ENCODE data around the gene CRKL.
"Not testable (repeated sequence)": the region's sequence is repeated elsewhere in the genome, so short reads cannot be mapped to it uniquely, and the experiment has no call there.

Gene CRKL

DNA sequence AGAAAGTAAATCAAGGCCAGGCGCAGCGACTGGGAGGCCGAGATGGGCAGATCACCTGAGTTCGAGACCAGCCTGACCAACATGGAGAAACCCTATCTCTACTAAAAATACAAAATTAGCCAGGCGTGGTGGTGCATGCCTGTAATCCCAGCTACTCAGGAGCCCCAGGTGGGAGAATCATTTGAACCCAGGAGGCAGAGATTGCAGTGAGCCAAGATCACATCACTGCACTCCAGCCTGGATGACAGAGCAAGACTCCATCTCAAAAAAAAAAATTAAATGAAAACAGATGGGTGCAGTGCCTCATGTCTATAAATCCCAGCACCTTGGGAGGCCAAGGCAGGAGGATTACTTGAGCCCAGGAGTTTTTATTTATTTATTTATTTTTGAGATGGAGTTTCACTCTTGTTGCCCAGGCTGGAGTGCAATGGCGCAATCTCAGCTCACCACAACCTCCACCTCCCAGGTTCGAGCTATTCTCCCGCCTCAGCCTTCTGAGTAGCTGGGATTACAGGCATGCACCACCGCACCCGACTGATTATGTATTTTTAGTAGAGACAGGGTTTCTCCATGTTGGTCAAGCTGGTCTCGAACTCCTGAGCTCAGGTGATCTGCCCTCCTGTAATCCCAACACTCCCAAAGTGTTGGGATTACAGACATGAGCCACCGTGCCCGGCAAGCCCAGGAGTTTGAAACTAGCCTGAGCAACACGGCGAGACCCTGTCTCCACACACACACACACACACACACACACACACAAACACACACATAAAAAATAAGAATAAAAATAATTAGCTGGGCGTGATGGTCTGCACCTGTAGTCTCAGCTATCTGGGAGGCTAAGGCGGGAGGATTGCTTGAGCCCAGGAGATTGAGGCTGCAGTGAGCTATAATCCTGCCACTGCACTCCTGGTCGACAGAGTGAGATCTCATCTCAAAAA is 15.8 kb upstream of the CRKL start:
- not testable (repeated sequence) for DNase-seq

DNA sequence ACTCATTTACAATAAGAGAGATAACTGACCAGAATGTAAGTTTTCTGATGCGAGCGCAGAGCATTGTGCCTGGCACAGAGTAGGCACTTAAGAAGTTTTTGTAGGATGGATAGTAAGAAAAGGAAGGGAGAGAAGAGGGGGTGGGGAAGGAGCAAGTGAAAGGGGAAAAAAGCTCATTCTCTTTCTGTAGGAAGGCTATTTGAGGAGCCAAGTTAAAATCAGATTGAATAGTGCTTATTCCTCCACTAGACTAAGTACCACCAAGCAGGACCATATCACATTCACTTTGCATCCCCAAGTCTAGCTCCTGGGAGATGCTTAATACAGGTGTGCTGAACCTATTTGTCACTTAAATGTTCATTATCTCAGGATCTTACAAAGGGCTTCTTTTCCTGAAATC is 14.1 kb upstream of the CRKL start:
- no peak for DNase-seq

DNA sequence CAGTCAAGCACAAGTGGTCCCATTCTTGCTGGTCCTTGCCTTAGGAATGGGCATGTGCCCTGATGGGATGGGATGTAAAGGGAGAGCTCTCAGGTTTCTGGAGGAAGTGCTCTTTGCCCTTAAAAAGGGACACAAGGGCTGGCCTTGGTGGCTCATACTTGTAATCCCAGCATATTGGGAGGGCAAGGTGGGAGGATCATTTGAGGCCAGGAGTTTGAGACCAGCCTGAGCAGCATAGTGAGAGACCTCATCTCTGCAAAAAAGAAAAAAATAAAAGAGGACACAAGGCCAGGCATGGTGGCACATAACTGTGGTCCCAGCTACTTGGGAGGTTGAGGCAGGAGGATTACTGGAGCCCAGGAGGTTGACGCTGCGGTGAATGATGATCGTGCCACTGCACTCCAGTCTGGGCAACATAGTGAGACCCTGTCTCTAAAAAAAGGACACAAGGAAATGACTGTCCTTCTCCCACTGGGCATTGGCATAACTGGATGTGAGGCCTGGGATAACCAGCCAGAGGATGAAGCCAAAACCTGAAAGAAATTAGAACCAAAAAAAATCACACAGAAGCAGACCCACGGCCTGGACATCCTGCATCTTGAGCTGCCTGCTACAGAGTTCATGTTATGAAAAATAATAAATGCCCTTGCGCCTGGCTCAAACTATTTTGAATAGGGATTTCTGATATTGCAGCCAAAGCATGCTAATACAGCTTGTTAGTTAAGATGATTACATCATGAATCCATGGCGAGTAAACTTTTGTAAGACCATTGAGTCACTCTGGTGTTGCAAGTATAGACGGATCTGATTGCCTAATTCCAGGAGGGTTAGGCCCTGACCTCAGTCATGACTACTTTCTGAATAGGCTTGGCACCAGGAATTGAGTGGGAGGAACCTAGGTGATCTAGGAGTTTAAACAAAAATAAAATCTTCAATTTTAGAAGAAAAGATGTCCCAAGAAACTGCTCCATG is 12.9 kb upstream of the CRKL start:
- peak in 1 of 2 donors; percentile 13 for DNase-seq

DNA sequence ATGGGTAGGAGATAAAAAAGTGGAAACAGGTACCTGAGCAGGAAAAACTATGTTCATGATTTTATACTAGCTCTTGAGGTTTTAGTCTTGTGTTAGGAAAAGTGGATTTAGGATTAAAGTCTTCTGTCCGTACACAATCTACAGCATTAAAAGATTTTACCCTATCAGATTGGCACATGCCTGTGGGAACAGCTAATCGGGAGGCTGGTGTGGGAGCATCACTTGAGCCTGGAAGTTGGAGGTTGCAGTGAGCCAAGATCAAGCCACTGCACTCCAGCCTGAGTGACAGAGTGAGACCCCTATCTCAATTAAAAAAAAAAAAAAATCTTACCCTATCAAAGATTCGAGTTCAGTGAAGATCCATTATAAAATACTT is 12.2 kb upstream of the CRKL start:
- DNase-seq = no peak

DNA sequence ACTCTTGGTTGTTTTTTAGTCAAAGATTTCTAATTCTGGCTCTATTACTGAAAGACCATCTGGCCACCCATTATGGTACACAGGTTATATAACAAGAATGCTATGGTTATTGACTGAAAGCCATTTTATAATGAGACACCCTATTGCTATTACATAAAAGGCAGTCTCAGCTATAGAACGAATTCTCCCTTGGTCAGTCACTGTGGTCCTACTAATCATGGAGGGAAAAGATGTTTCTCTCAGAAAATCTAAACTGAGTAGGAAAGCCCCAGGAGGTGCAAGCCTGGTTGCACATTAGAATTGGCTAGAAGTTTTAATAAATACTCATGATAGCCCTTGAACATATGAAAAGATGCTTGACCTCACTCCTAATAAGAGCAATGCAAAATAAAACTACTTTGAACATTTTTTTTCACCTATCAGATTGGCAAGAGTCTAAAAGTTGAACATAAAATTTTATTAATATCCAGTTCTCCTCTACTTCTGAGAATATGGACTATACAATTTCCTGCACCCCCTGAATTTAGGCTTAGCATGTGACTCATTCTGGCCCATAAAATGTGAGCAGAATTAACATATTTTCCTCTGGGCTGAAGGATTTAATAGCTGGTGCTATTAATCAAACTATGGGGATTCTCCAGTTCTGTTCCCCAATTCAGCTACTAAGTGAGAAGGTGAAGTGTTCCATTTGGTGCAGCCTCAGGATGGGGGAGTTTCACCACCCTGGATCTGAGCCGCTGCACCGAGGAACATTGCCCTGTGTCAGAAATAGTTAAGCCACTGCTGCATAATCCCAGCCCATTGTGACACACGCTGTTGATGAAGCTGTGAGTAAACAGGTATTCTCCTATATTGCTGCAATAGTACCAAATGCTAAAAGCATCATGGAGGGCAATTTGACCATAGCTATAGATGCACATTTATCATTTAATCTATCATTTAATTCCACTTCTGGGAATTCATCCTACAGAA is 11.5 kb upstream of the CRKL start:
- DNase-seq = no peak

DNA sequence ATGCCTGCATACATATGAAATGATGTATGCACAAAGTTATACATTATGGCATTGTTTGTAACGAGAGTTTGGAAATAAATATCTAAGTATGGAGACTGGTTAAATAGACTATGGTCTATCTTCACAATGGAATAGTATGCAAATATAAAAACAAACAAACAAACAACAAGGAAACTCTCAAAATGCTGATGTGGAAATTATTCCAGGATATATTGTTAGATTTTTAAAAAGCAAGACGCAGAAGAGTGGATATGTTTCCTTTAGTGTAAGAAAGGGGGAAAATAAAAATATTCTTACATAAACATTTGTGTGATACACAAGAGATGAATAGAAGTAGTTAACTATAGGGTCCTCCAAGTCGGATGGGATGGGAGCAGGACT is 10.8 kb upstream of the CRKL start:
- DNase-seq = no peak

DNA sequence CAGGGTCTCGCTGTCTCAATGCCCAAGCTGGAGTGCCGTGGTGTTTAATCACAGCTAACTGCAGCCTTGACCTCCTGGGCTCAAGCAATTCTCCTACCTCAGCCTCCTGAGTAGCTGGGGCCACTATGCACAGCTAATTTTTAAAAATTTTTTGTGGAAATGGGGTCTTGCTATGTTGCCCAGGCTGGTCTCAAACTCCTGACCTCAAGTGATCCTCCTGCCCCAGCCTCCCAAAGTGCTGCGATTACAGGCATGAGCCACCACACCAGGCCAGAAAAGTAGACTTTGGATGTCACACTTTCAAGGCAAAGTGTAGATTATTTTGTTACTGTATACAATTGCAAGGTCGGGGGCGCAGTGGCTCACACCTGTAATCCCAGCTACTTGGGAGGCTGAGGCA is 8.5 kb upstream of the CRKL start:
- not testable (repeated sequence) for DNase-seq

DNA sequence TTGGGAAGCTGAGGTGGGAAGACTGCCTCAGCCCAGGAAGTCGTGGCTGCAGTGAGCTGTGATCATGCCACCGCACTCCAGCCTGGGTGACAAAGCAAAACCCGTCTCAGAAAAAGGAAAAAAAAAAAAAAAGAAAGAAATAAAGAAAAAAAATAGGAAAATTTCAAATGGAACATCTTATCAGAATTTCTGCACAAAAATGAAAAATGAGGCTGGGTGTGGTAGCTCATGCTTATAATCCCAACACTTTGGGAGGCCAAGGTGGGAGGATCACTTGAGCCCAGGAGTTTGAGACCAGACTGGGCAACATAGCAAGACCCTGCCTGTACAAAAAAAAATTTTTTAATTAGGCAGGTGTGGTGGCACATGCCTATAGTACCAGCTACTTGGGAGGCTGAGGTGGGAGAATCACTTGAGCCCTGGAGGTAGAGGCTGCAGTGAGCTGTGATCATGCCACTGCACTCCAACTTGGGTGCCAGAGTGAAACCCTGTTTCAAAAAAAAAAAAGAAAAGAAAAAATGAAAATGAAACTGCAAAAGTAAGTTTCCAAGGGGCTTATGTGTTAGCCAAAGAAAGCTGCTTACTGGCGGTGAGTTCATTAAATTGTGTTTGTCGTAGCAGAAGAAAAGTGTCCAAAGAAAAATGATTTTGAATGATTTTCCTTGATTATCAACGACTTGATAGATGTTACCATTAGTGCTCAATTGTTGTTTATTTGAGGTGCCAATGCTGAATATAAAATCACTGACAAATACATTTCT is 7.5 kb upstream of the CRKL start:
- no peak for DNase-seq

DNA sequence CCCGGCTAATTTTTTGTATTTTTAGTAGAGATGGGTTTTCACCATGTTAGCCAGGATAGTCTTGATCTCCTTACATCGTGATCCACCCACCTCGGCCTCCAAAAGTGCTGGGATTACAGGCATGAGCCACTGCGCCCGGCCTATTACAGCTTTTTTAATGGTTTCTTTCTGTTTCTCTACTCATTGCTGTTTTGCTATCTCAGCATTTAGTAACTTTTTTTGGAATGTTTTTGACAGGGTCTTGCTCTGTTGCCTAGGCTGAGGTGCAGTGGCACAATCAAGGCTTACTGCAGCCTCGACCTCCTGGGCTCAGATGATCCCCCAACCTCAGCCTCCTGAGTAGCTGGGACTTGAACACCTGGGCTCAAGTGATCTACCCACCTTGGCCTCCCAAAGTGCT is 4.7 kb upstream of the CRKL start:
- no peak for DNase-seq

DNA sequence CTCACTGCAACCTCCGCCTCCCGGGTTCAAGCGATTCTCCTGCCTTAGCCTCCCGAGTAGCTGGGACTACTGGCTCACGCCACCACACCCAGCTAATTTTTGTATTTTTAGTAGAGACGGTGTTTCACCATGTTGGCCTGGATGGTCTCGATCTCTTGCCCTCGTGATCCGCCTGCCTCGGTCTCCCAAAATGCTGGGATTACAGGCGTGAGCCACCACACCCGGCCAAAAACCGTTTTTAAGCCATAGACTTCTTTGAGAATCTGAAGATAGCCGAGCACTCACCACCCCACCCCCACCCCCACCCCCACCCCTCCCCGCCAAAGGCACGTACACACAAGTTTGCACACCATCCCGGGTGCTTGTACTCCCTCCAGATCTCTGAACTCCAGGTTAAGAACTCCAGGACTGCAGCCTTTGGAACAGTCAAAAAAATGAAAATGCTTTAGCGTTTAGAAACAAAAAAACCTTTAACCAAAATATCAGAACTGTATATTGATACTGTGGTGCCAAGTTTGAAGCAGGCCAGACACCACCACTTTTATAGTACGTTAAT is 1.5 kb downstream of the CRKL start:
- no peak for DNase-seq

DNA sequence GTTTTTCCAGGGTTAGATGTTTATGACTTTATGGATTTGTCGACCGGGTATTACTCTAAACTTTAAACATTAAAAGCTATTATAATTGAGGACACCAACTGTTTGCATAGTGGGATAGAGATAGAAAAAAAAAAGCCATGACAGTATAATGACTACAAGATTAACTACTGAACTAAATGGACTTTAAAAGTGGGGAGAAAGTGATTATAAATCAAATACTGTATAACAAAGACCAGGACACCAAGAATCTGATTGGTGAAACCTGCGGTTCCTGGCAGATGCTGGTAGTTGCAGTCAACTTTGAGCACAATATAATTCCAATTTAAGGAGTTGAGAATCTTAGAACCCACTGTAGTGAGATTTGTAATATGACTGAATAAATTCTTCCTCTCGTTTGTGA is 2.5 kb downstream of the CRKL start:
- DNase-seq = no peak

DNA sequence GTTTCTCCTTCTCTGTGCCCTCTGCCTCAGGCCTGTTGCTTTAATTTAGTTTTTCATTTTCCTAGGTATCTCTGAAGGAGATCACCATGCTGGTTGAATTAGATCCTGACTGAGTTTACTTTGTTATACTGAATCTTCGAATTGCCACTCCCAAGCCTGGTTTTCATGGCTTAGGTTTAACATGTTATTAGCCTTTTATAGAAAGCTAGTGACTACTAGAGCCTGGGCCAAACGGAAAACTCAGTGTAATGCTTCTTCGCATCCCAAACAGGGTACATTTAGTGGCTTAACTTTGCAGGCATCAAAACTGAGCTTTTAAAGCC is 3.6 kb downstream of the CRKL start:
- no peak for DNase-seq

DNA sequence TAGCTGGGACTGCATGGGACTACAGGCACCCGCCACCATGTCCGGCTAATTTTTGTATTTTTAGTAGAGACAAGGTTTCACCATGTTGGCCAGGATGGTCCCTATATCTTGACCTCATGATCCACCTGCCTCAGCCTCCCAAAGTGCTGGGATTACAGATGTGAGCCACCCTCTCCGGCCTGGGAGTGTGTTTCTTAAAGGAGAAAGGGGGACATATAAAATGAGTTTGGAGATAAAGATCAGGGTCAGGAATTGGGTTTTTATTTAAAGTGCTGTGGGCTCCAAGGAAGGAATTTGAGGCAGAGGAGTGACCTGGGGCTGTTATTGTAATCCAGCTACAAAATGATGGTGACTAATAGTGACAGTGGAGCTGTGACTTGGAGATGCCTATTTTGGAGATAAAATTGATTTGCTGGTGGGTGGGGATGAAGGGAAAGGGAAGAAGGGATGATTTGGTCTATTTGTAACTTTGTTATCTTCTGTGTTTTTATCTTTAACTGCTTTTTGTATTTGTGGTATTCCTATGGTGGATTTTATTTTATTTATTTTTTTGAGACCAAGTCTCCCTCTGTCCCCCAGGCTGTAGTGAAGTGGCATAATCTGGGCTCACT is 5.0 kb downstream of the CRKL start:
- DNase-seq = no peak

DNA sequence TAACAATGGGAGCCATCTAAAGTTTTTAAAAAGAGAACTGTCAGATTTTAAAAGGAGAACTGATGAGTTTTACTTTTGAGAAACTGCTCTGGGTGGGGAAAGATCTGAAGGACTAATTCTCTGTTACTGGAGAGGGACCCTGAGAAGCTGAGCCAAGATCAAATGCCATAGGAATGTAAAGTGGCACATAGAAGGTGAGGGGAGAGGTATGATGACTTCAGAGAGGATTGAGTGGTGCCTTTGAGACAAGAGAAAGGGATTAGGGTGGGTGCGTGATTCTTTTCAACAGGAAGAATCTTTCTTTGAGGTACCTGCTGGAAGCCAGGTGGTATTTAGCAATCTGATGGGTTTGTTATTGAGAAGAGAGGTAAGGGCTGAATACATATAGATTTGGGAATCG is 9.0 kb downstream of the CRKL start:
- no peak for DNase-seq

DNA sequence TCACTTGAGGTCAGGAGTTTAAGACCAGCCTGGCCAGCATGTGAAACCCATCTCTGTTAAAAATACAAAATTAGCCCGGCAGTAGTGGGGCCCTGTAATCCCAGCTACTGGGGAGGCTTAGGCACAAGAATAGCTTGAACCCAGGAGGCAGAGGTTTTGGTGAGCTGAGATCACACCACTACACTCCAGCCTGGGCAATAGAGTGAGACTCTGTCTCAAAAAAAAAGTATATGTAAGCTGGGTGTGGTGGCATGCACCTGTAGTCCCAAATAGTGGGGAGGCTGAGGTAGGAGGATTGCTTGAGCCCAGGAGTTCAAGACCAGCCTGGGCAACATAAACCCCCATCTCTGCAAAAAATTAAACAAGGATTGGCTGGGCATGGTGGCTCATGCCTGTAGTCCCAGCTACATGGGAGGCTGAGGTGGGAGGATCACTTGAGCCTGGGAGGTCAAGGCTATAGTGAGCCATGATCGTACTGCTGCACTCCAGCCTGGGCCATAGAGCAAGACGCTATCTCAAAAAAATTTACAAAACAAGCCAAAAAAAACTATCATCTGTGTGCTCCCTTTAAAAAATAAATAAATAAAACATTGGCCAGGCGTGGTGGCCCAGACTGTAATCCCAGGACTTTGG is 10.8 kb downstream of the CRKL start:
- no peak for DNase-seq

DNA sequence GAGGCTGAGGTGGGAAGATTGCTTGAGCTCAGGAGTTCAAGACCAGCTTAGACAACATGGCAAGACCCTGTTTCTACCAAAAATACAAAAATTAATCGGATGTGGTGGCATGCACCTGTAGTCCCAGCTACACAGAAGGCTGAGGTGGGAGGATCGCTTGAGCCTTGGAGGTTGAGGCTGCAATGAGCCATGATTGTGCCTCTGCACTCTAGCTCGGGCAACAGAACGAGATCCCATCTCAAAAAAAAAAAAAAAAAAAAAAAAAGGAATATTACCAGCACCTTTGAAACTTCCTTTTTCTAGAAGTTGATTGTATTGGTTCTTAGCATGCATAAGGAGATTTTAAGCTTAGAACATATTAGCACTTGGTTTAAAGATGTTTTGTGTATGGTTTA is 11.4 kb downstream of the CRKL start:
- DNase-seq = no peak

DNA sequence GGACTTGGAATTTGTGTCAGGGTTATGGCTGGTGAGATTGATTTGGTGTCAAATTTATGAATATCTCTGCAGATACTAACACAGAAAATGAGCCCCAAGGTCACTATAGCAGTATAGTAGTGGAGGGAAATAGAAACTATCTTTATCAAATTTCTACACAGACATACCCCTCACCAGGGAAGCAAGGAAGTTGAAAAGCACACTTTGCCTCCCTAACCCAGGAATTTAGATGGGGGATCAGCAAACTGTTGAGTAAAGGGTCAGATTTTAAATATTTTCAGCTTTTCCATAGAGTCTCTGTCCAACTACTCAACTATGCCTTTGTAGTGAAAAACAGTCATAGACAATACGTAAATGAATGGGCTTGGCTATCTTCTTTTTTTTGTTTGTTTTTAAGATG is 12.8 kb downstream of the CRKL start:
- DNase-seq = no peak

DNA sequence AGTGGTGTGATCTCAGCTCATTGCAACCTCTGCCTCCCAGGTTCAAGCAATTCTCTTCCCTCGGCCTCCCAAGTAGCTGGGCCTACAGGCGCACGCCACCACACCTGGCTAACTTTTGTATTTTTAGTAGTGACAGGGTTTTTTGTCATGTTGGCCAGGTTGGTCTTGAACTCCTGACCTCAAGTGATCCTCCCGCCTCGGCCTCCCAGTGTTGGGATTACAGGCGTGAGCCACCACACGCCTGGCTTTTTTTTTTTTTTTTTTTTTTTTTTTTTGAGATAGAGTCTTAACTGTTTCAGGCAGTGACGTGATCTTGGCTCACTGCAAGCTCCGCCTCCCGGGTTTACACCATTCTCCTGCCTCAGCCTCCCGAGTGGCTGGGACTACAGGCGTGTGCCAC is 13.2 kb downstream of the CRKL start:
- not testable (repeated sequence) for DNase-seq

DNA sequence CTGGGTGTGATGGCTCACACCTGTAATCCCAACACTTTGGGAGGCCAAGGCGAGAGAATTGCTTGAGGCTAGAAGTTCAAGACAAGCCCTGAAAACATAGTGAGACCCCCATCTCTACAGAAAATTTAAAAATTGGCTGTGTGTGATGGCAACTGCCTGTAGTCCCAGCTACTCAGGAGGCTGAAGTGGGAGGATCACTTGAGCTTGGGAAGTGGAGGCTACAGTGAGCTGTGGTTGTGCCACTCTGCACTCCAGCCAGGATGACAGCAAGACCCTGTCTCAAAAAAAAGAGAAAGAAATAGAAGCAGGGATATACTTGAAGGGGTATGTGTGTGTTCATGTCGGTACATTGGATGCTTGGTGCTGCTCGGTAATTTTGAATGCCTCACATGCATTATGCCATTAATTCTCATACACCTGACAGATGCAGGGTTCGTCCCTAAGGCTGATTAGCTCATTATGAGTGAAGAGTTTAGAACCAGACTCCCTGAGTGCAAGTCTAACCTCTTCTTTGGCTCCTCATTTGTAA is 14.0 kb downstream of the CRKL start:
- DNase-seq = no peak

DNA sequence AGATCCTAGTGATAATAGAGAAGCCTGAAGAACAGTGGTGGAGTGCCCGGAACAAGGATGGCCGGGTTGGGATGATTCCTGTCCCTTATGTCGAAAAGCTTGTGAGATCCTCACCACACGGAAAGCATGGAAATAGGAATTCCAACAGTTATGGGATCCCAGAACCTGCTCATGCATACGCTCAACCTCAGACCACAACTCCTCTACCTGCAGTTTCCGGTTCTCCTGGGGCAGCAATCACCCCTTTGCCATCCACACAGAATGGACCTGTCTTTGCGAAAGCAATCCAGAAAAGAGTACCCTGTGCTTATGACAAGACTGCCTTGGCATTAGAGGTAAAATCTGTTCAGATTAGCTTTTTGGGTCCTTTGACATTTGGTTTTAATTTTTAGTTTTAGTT is 16.7 kb downstream of the CRKL start:
- no peak for DNase-seq

DNA sequence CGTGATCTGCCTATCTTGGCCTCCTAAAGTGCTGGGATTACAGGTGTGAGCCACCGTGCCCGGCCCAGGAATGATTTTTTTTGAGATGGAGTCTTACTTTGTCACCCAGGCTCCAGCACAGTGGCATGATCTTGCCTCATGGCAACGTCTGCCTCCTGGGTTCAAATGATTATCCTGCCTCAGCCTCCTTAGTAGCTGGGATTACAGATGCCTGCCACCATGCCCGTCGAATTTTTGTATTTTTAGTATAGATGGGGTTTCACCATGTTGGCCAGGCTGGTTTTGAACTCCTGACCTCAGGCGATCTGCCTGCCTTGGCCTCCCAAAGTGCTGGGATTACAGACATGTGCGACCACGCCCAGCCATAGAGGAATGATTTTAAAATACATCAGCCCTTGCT is 17.8 kb downstream of the CRKL start:
- DNase-seq = not testable (repeated sequence)
